Calu3 (cell line): Measurements from ENCODE around the gene RHOBTB1. TPM values are rescaled to one million over a fixed set of nuclear protein-coding genes. Genes with fewer than 3 reads are reported as not detected.

ENCODE experiments used
- BruUV-seq: library from RNA; stranded (reverse); fragments of 400-500 nt; replicated peaks from 2 replicates; lab custom pipeline; 2021; lab: Mats Ljungman, UMichigan
- CTCF ChIA-PET: fragments of 300-600 bp; sonication (Branson Sonifier 250); formaldehyde crosslinking; loops from one replicate; lab custom pipeline; 2022; ENCODE audit warnings: antibody characterized with exemption; lab: Charles Lee
- DNase-seq: peaks from one replicate; pipeline ENCODE4 v3.0.0; 2022
- H3K27ac Mint-ChIP-seq: one replicate; pipeline ENCODE4 v1.8.0; 2022; ENCODE audit warnings: mixed read lengths; ENCODE audit not compliant: unreplicated experiment
- H3K27me3 Mint-ChIP-seq: one replicate; pipeline ENCODE4 v1.8.0; 2022; ENCODE audit warnings: mixed read lengths; ENCODE audit not compliant: unreplicated experiment
- H3K36me3 Mint-ChIP-seq: one replicate; pipeline ENCODE4 v1.8.0; 2022; ENCODE audit warnings: mild to moderate bottlenecking, moderate library complexity, mixed read lengths; ENCODE audit not compliant: insufficient read depth, unreplicated experiment
- H3K4me1 Mint-ChIP-seq: one replicate; pipeline ENCODE4 v1.8.0; 2022; ENCODE audit warnings: mild to moderate bottlenecking, low read depth, mixed read lengths; ENCODE audit not compliant: unreplicated experiment
- H3K4me3 Mint-ChIP-seq: one replicate; pipeline ENCODE4 v1.8.0; 2022; ENCODE audit warnings: mild to moderate bottlenecking, low read depth, moderate library complexity, mixed read lengths; ENCODE audit not compliant: unreplicated experiment
- H3K9me3 Mint-ChIP-seq: one replicate; pipeline ENCODE4 v1.8.0; 2022; ENCODE audit warnings: low read depth, mixed read lengths; ENCODE audit not compliant: unreplicated experiment
- CTCF ChIP-seq: fragments of 200-600 bp; IDR thresholded peaks from one replicate; pipeline ENCODE4 v1.8.0; 2022; ENCODE audit warnings: antibody characterized with exemption; ENCODE audit not compliant: unreplicated experiment
- intact Hi-C: fragments of 100-400 bp; cut with micrococcal nuclease; formaldehyde crosslinking; loops from one replicate; pipeline ENCODE4 v1.10.0; 2022; ENCODE audit not compliant: unreplicated experiment
- total RNA-seq: library from RNA; stranded (reverse); gene quantifications from 2 replicates; pipeline ENCODE4 v1.2.3, GENCODE V29; 2022

RHOBTB1 gene
- total RNA-seq, 1 experiment from 2014 or later, result 9.8 TPM

- Mint-ChIP-seq H3K36me3 (peaks cover 3% of the 10 kb centered on the region), H3K4me1 (peaks cover 28% of the 10 kb centered on the region), H3K9me3 (peaks cover 4% of the 10 kb centered on the region), H3K27ac (peak overlapping the region; percentile 25), H3K4me3 (no peak overlapping the region), H3K27me3 (no peaks in the 10 kb centered on the region)
- no peak for DNase-seq
- intact Hi-C loops, result no loop called here
- CTCF ChIA-PET, result no interaction called here
- no TSS peak for BruUV-seq
- no peak for TF ChIP-seq CTCF
These were observed 50.8 kb downstream of the RHOBTB1 start for GRCh38 chr10:60893231-60893630.

GRCh38 chr10:60892571-60892970 lies 51.4 kb downstream of the RHOBTB1 start:
- intact Hi-C loops, result no loop called here
- H3K9me3 Mint-ChIP-seq, result peaks cover 4% of the 10 kb centered on the region
- DNase-seq, result no peak
- H3K4me3 Mint-ChIP-seq, result no peak overlapping the region
- BruUV-seq, result no TSS peak
- H3K36me3 Mint-ChIP-seq, result peaks cover 4% of the 10 kb centered on the region
- H3K4me1 Mint-ChIP-seq, result peaks cover 28% of the 10 kb centered on the region
- H3K27ac Mint-ChIP-seq, result no peak overlapping the region
- no peak for TF ChIP-seq CTCF
- no peaks in the 10 kb centered on the region for H3K27me3 Mint-ChIP-seq
- CTCF ChIA-PET, result no interaction called here

- peaks cover 28% of the 10 kb centered on the region for H3K4me1 Mint-ChIP-seq
- no peak overlapping the region for H3K4me3 Mint-ChIP-seq
- CTCF ChIA-PET, result no interaction called here
- H3K9me3 Mint-ChIP-seq, result peaks cover 4% of the 10 kb centered on the region
- no peak for TF ChIP-seq CTCF
- no peaks in the 10 kb centered on the region for H3K27me3 Mint-ChIP-seq
- peaks cover 4% of the 10 kb centered on the region for H3K36me3 Mint-ChIP-seq
- no peak overlapping the region for H3K27ac Mint-ChIP-seq
- no TSS peak for BruUV-seq
- no peak for DNase-seq
- intact Hi-C loops, result no loop called here
These were observed 53.2 kb downstream of the RHOBTB1 start for GRCh38 chr10:60890811-60891210.

- Mint-ChIP-seq H3K27ac (no peak overlapping the region), H3K4me1 (no peaks in the 10 kb centered on the region), H3K4me3 (no peak overlapping the region), H3K27me3 (no peaks in the 10 kb centered on the region), H3K9me3 (no peaks in the 10 kb centered on the region), H3K36me3 (peaks cover 1% of the 10 kb centered on the region)
- DNase-seq, result peak; percentile 51
- CTCF ChIA-PET, result interaction anchor here (1.0 to 1.5 kb wide), 2 partner anchors 81 to 401 kb away, joined by 3 to 8 read pairs; no protein-coding TSS in a partner anchor
- TF ChIP-seq CTCF, result peak; percentile 56
- no TSS peak for BruUV-seq
- intact Hi-C loops, result loop anchor here (1.0 to 5.0 kb wide), 2 partner anchors 59 to 81 kb away; partner anchors contain the start of gene RHOBTB1
These were observed 60.8 kb downstream of the RHOBTB1 start for GRCh38 chr10:60883187-60883586.
